H1 (cell line): ENCODE data around the gene TAX1BP1. TPM values are rescaled to one million over a fixed set of nuclear protein-coding genes. Genes with fewer than 3 reads are reported as not detected.

Experiments used
- CTCF ChIA-PET: fragments of 300-600 bp; sonication (Branson Sonifier 250); formaldehyde crosslinking; loops from one replicate; lab custom pipeline; 2021; ENCODE audit not compliant: partially characterized antibody; lab: Charles Lee
- POLR2A ChIA-PET: fragments of 300-600 bp; sonication (Branson Sonifier 250); formaldehyde crosslinking; loops from one replicate; lab custom pipeline; 2021; ENCODE audit warnings: inconsistent platforms; ENCODE audit not compliant: partially characterized antibody; lab: Charles Lee
- DNase-seq, 2 experiments: peaks; one replicate each; pipeline versions ENCODE4 v3.0.0 to v3.0.0-alpha.2; 2010 to 2022; ENCODE audit warnings: low spot score in 2 of 2, low read depth in 1 of 2, mixed read lengths in 1 of 2
- FAIRE-seq: peaks from 2 replicates; lab custom pipeline; 2011; peaks lifted over from hg19 to GRCh38; lab: Jason Lieb, UNC
- H2AFZ ChIP-seq: 2 replicates; pipeline ENCODE4 v1.8.1; 2012; ENCODE audit warnings: low read length, inconsistent platforms
- H2AK5ac ChIP-seq: 2 replicates; pipeline ENCODE4 v1.6.1; 2013; ENCODE audit warnings: low read depth, low read length
- H2BK120ac ChIP-seq: replicated peaks from 2 replicates; pipeline ENCODE3; 2013; ENCODE audit warnings: low read depth, low read length, inconsistent platforms
- H2BK12ac ChIP-seq: 2 replicates; pipeline ENCODE4 v1.6.1; 2013; ENCODE audit warnings: low read depth, low read length
- H2BK15ac ChIP-seq: 2 replicates; pipeline ENCODE4 v1.6.1; 2013; ENCODE audit warnings: low read length
- H2BK20ac ChIP-seq: 2 replicates; pipeline ENCODE4 v1.6.1; 2013; ENCODE audit warnings: low read length
- H2BK5ac ChIP-seq: 2 replicates; pipeline ENCODE4 v1.6.1; 2013; ENCODE audit warnings: low read depth, low read length
- H3K14ac ChIP-seq: 2 replicates; pipeline ENCODE4 v1.6.1; 2013; ENCODE audit warnings: inconsistent platforms; ENCODE audit not compliant: insufficient read length
- H3K18ac ChIP-seq: 2 replicates; pipeline ENCODE4 v1.6.1; 2013; ENCODE audit warnings: low read length; ENCODE audit errors: extremely low read depth
- H3K23ac ChIP-seq: 2 replicates; pipeline ENCODE4 v1.6.1; 2013; ENCODE audit warnings: inconsistent platforms; ENCODE audit not compliant: insufficient read length
- H3K23me2 ChIP-seq: 2 replicates; pipeline ENCODE4 v1.6.1; 2013; ENCODE audit warnings: low read depth, low read length
- H3K27ac ChIP-seq: 2 replicates; pipeline ENCODE4 v1.6.1; 2011; ENCODE audit warnings: low read depth, low read length, inconsistent platforms
- H3K27me3 ChIP-seq, 4 experiments: replicated peaks in 1 of 4; 1 replicate in 1 of 4; 2 replicates in 3 of 4; pipeline versions ENCODE4 v1.6.1 to v1.8.1; 2011 to 2013; ENCODE audit warnings: low read length in 3 of 4, mild to moderate bottlenecking in 3 of 4, inconsistent platforms in 2 of 4, mixed read lengths in 2 of 4, moderate library complexity in 1 of 4; ENCODE audit not compliant: control insufficient read depth in 3 of 4, insufficient read depth in 3 of 4; ENCODE audit errors: extremely low read depth in 1 of 4
- H3K36me3 ChIP-seq, 4 experiments: 2 replicates each; pipeline versions ENCODE4 v1.6.1 to v1.8.1; 2011 to 2013; ENCODE audit warnings: mild to moderate bottlenecking in 4 of 4, low read length in 3 of 4, moderate library complexity in 2 of 4, control low read depth in 1 of 4, inconsistent platforms in 1 of 4; ENCODE audit not compliant: insufficient read depth in 4 of 4, control insufficient read depth in 2 of 4
- H3K4ac ChIP-seq: replicated peaks from 2 replicates; pipeline ENCODE3; 2013; ENCODE audit warnings: low read length, low read depth, mixed read lengths, inconsistent platforms; ENCODE audit not compliant: insufficient read length
- H3K4me1 ChIP-seq, 4 experiments: replicated peaks in 1 of 4; 1 replicate in 1 of 4; 2 replicates in 3 of 4; pipeline versions ENCODE4 v1.6.1 to v1.8.1; 2011 to 2013; ENCODE audit warnings: low read length in 3 of 4, inconsistent platforms in 2 of 4, mixed read lengths in 1 of 4; ENCODE audit not compliant: insufficient read depth in 4 of 4, control insufficient read depth in 3 of 4
- H3K4me2 ChIP-seq, 2 experiments: 2 replicates each; pipeline versions ENCODE4 v1.6.1 to v1.8.1; 2011 to 2013; ENCODE audit warnings: low read depth in 2 of 2, low read length in 2 of 2, control low read depth in 1 of 2, inconsistent platforms in 1 of 2, mild to moderate bottlenecking in 1 of 2; ENCODE audit not compliant: insufficient read depth in 1 of 2
- H3K4me3 ChIP-seq, 4 experiments: fragments of 200-600, 300-600 bp in 1 of 4; sonication (generic), shearing (Covaris generic), sonication (Bioruptor Twin) in 1 of 4; 2 replicates each; pipeline versions ENCODE4 v1.5.1 to v1.8.1; 2011 to 2016; ENCODE audit warnings: low read length in 4 of 4, low read depth in 3 of 4, control low read depth in 2 of 4, inconsistent platforms in 2 of 4, mild to moderate bottlenecking in 2 of 4, mixed read lengths in 1 of 4, moderate library complexity in 1 of 4; ENCODE audit not compliant: insufficient read depth in 2 of 4; ENCODE audit errors: extremely low read depth in 1 of 4
- H3K56ac ChIP-seq: replicated peaks from 2 replicates; pipeline ENCODE3; 2013; ENCODE audit warnings: low read depth, mild to moderate bottlenecking, mixed read lengths, low read length, inconsistent platforms; ENCODE audit not compliant: insufficient read length
- H3K79me1 ChIP-seq: 2 replicates; pipeline ENCODE4 v1.6.1; 2013; ENCODE audit warnings: low read depth, low read length, control low read depth
- H3K79me2 ChIP-seq, 2 experiments: 2 replicates each; pipeline versions ENCODE4 v1.6.1 to v1.8.1; 2012 to 2013; ENCODE audit warnings: low read length in 2 of 2, mild to moderate bottlenecking in 2 of 2, inconsistent platforms in 1 of 2; ENCODE audit not compliant: insufficient read depth in 2 of 2, control insufficient read depth in 1 of 2
- H3K9ac ChIP-seq, 4 experiments: replicated peaks in 1 of 4; 1 replicate in 1 of 4; 2 replicates in 3 of 4; pipeline versions ENCODE4 v1.6.1 to v1.8.1; 2011 to 2013; ENCODE audit warnings: low read depth in 3 of 4, low read length in 3 of 4, control low read depth in 2 of 4, mild to moderate bottlenecking in 2 of 4, moderate library complexity in 2 of 4, inconsistent platforms in 1 of 4; ENCODE audit errors: extremely low read depth in 1 of 4
- H3K9me3 ChIP-seq, 2 experiments: 2 replicates each; pipeline versions ENCODE4 v1.6.1 to v1.8.1; 2012 to 2013; ENCODE audit warnings: mild to moderate bottlenecking in 2 of 2, moderate library complexity in 2 of 2, control low read depth in 1 of 2, inconsistent platforms in 1 of 2, low read depth in 1 of 2, low read length in 1 of 2, mixed read lengths in 1 of 2; ENCODE audit not compliant: insufficient read depth in 2 of 2
- H4K20me1 ChIP-seq, 2 experiments: replicated peaks in 1 of 2; 2 replicates each; pipeline versions ENCODE3 to v1.8.1; 2011 to 2013; ENCODE audit warnings: inconsistent platforms in 2 of 2, low read length in 2 of 2, mild to moderate bottlenecking in 1 of 2; ENCODE audit not compliant: insufficient read depth in 2 of 2, control insufficient read depth in 1 of 2
- H4K5ac ChIP-seq: 2 replicates; pipeline ENCODE4 v1.6.1; 2013; ENCODE audit warnings: low read length, low read depth, mixed read lengths, inconsistent platforms; ENCODE audit not compliant: insufficient read length
- H4K8ac ChIP-seq: 2 replicates; pipeline ENCODE4 v1.8.0; 2013; ENCODE audit warnings: mild to moderate bottlenecking, moderate library complexity, low read length, inconsistent platforms; ENCODE audit not compliant: insufficient read depth; ENCODE audit errors: extremely low read depth
- H4K91ac ChIP-seq: replicated peaks from 2 replicates; pipeline ENCODE3; 2013; ENCODE audit warnings: low read length, mixed read lengths, inconsistent platforms; ENCODE audit not compliant: insufficient read length
- SP4 ChIP-seq: IDR thresholded peaks from 2 replicates; pipeline ENCODE4 v1.6.1; 2012; ENCODE audit warnings: low read length, inconsistent platforms
- WGBS, 2 experiments: shearing (Covaris generic) in 1 of 2; methylation state at CpG; one replicate each; pipeline versions ENCODE4 v1.1.6 to v1.1.7; 2013 to 2015; ENCODE audit warnings: low lambda C conversion rate in 2 of 2, mixed read lengths in 2 of 2, inconsistent platforms in 1 of 2, low coverage in 1 of 2, missing lambda C conversion rate in 1 of 2; ENCODE audit not compliant: insufficient replicate concordance in 2 of 2, insufficient coverage in 1 of 2, insufficient read length in 1 of 2; ENCODE audit errors: extremely low coverage in 1 of 2, missing lambda C conversion rate in 1 of 2; 5-methylcytosine and 5-hydroxymethylcytosine counted together
- polyA plus RNA-seq, 7 experiments: library from polyadenylated mRNA; depleted of rRNA in 3 of 7; stranded (reverse) in 5 of 7; unstranded in 2 of 7; fragments of >200 nt in 5 of 7; fragments of 200-250 nt in 2 of 7; gene quantifications; 1 replicate in 5 of 7; 2 replicates in 1 of 7; 4 replicates in 1 of 7; pipeline versions ENCODE4 v1.2.1 to v1.2.3, GENCODE V29; 2011 to 2013; ENCODE audit warnings: missing spikeins in 2 of 7, mixed read lengths in 2 of 7
- total RNA-seq: library from RNA; stranded (reverse); fragmentation: NEBNext Ultra II Directional; extraction: Animal tissue kit (Norgen Biotek cat#: 25700); gene quantifications from 2 replicates; pipeline ENCODE4 v1.2.1, GENCODE V29; 2021
- TF ChIP-seq, protein P1 (sequence below), 3 experiments: IDR thresholded peaks; 1 replicate in 2 of 3; 2 replicates in 1 of 3; pipeline versions ENCODE4 v1.5.1 to v1.6.1; 2011; ENCODE audit warnings: low read length in 3 of 3, mild to moderate bottlenecking in 3 of 3, inconsistent platforms in 2 of 3, low read depth in 1 of 3, moderate library complexity in 1 of 3; ENCODE audit not compliant: insufficient read depth in 1 of 3; ENCODE audit errors: control extremely low read depth in 1 of 3

The TAX1BP1 gene
- total and polyA plus RNA-seq, 2 of the 8 experiments (the other 6 are each of a cell fraction or from before 2014, with no cell fraction given), result 56.0 to 62.7 TPM

DNA sequence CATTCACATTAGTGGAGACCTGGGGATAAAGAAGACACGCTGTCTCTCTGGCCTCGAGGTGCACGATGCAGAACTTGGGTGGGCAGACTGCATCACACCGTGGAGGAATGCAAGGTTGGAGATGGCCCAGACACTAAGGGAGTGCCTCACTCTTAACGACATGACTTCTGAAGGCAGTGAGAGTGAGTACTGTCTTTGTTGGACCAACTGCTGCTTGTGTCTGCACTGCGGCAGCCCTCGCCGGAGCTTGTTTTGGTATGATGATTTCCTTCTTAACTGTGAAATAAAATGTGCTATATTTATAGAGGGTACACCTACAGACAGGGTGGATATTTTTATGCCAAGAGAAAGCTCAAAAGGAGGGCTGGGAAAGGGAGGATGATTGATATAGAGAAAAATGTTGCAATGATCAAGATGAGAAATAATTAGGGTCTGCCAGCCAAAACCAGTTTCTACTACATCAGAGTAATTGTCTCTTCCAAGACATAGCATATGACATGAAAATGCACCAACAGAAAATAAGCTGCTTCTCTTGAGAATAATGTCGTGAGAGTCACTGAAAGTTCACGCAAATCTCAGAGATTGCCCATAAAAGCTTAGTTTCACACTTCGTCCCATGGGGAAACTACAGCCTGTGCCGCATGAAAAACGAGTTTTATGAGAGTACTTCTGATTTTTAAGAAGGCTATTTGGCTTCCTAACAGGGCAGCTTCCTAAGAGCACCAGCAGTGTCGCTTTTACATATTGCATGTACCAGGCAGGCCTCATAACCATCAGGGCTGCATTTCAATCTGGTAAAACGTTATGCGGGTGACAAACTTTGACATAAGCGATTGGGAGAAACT, 127.1 kb downstream of the TAX1BP1 start:
- Histone ChIP-seq H3K9me3 (no peaks in the 10 kb centered on the region), H4K91ac (no peak overlapping the region), H3K79me2 (no peaks in the 10 kb centered on the region), H3K56ac (no peak overlapping the region), H3K23ac (no peak overlapping the region), H4K5ac (no peak overlapping the region), H3K14ac (no peak overlapping the region), H2AFZ (no peak overlapping the region), H2AK5ac (no peak overlapping the region), H2BK5ac (no peak overlapping the region), H4K20me1 (peaks cover 0 to 3% of the 10 kb centered on the region in 2 experiments), H3K23me2 (no peaks in the 10 kb centered on the region), H3K4me3 (no peak overlapping the region), H2BK12ac (no peak overlapping the region), H3K4me1 (peaks cover 0 to 7% (median 0%) of the 10 kb centered on the region in 4 experiments; a peak in 4 of 7 replicates), H3K36me3 (no peaks in the 10 kb centered on the region), H3K27me3 (no peaks in the 10 kb centered on the region), H3K4ac (no peak overlapping the region), H3K4me2 (no peak overlapping the region), H3K18ac (no peak overlapping the region), H3K27ac (no peak overlapping the region), H4K8ac (no peak overlapping the region), H3K9ac (no peak overlapping the region), H3K79me1 (no peaks in the 10 kb centered on the region), H2BK15ac (no peak overlapping the region), H2BK120ac (no peak overlapping the region), H2BK20ac (no peak overlapping the region)
- ChIA-PET POLR2A (interaction anchor here (1.1 kb wide), 1 partner anchor 8 kb away, joined by 3 read pairs; no protein-coding TSS in a partner anchor), CTCF (interaction anchor here (0.7 kb wide), 1 partner anchor 684 kb away, joined by 4 read pairs; no protein-coding TSS in a partner anchor)
- 90% methylated on average over 17 of the region's 17 CpGs; no CpG with 5 or more reads in 1 of the 2 experiments for WGBS, 2 experiments
- DNase-seq (no peak), FAIRE-seq (no peak)
- TF ChIP-seq, protein P1, sequence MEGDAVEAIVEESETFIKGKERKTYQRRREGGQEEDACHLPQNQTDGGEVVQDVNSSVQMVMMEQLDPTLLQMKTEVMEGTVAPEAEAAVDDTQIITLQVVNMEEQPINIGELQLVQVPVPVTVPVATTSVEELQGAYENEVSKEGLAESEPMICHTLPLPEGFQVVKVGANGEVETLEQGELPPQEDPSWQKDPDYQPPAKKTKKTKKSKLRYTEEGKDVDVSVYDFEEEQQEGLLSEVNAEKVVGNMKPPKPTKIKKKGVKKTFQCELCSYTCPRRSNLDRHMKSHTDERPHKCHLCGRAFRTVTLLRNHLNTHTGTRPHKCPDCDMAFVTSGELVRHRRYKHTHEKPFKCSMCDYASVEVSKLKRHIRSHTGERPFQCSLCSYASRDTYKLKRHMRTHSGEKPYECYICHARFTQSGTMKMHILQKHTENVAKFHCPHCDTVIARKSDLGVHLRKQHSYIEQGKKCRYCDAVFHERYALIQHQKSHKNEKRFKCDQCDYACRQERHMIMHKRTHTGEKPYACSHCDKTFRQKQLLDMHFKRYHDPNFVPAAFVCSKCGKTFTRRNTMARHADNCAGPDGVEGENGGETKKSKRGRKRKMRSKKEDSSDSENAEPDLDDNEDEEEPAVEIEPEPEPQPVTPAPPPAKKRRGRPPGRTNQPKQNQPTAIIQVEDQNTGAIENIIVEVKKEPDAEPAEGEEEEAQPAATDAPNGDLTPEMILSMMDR (IDR thresholded peaks at IDR 0.05; ENCODE audit: control extremely low read depth in 1 of 3, insufficient read depth in 1 of 3, low read depth in 1 of 3, low read length in 3 of 3), result no peak
- no peak for TF ChIP-seq SP4
